GM19397 (cell line): ENCODE results near the gene PIGZ.

Experiments used
- ATAC-seq: cut with Tn5 transposase; IDR thresholded peaks from one replicate; pipeline ENCODE4 v1.9.1; 2021; ENCODE audit warnings: mild to moderate bottlenecking, moderate library complexity; ENCODE audit not compliant: unreplicated experiment

Gene PIGZ

DNA sequence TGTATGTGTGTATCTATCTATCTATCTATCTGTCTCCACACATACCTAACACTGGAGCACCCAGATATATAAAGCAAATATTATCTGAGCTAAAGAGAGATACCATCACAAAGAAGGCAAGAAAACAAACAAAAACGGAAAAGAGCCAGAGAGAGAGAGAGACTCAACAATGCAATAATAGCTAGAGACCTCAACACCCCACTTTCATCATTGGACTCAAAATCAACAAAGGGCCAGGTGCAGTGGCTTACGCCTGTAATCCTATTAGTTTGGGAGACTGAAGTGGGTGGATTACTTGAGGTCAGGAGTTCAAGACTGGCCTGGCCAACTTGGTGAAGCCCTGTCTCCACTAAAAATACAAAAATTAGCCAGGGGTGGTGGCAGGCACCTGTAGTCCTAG, 49.7 kb downstream of the PIGZ start:
- ATAC-seq = no peak

GRCh38 chr3:196916995-196917394, 51.6 kb downstream of the PIGZ start:
- no peak for ATAC-seq

DNA sequence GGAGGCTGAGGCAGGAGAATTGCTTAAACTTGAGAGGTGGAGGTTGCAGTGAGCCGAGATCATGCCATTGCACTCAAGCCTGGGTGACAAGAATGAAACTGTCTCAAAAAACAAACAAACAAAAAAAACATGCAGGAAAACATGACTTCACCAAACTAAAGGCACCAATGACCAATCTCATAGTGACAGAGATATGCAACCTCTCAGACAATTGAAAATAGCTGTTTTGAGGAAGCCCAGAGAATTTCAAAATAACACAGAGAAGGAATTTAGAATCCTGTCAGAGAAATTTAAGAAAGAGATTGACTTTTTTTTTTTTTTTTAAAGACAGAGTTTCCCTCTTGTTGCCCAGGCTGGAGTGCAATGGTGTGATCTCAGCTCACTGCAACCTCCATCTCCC, 52.4 kb downstream of the PIGZ start:
- ATAC-seq = no peak

DNA sequence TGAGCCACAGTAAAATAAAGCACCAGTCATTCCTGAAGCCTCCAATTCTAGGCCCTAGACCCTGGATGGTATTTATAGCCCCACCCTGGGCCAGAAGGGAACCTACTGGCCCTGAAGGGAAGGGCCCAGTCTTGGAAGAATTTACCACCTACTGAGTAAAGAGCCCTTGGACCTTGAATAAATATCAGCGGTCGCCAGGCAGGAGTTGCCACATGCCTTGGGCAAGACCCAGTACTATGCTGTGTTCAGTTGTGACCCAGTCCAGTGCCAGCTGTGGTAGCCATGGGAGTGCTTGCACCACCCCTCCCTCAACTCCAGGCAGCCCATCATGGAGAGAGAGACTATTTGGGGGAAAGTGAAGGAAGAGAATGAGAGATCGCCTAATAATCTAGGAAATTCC, 53.3 kb downstream of the PIGZ start:
- no peak for ATAC-seq

GRCh38 chr3:196914866-196915265, 53.8 kb downstream of the PIGZ start:
- ATAC-seq = no peak

GRCh38 chr3:196903740-196904139, 64.9 kb downstream of the PIGZ start:
- ATAC-seq = no peak

DNA sequence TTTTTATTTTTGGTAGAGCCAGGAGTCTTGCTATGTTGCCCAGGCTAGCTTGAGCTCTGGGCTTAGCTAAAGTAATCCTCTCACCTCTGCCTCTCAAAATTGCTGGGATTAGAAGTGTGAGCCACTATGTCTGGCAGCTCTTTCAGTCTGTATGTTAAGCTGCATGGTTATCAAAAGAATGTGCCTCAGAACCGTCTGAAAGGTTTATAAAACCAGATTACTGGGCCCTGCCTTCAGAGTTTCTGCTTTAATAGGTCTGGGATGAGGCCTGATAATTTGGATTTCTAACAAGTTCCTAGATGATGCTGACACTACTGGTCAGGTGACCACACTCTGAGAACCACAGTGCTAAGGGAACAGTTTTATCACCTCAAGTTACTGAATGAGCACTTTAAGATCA, 66.3 kb downstream of the PIGZ start:
- ATAC-seq = no peak

DNA sequence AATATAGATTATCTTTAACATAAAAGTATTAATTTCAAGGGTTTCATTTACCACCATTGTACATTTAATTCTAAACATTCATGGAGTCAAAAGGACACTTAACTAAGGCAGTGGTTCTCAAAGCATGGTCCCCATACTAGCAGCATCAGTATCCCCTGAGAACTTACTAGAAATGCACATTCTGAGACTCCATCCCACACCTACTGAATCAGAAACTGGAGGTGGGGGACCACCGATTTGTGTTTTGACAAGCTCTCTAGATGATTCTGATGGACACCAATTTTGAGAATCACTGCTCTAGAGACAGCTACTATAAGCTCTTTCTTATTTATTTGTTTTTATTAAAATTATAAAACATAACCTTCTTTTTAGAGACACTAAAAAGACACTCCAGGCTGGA, 66.9 kb downstream of the PIGZ start:
- no peak for ATAC-seq
